ENCODE measurements around the gene BTBD16.

BTBD16 gene

DNA sequence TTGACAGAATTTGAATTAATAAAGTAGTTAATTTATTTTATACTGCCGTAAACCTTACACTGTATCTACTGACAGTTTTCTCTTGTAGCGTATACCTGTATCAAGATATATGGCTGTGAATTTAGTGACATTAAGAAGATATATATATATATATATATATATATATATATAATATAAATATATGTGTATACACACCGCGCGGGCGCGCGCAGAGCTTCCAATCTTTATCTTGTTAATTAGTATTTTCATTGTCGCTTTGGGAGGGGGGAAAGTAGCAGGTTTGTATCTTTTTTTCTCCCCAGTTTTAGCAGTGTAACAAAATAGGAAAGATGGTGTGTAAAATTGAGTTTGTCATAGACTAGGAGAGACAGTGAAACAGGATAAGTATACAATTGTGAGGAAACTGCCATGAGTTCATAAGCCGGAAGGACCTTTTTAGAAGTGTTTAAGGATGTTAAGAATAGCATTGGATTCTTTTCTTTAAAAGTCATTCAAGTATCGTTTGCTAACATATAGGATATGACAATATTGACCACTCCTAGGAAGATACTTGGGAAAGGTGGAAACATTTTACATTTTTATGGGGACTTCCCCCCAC lies 105.4 kb downstream of the BTBD16 start:
- DNase-seq: no peak

DNA sequence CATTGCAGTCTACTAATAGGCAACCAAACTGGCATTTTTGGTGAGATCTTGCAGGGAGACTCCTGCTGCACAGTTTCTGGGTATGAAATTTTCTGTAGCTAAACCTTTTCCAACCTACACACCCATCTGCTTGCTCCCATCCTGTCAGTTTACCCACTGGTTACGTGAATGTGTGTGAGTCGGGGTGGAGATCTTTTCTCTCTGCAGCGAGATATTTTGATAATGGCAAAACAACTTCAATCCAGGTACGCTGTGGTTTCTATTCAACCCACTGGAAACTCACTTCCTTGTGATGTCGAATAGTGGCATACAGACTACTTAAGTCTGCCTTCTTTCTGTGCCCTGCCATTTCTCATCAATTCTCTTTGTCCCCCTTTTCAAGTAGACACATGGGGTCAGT lies 107.9 kb downstream of the BTBD16 start:
- no peak for DNase-seq

DNA sequence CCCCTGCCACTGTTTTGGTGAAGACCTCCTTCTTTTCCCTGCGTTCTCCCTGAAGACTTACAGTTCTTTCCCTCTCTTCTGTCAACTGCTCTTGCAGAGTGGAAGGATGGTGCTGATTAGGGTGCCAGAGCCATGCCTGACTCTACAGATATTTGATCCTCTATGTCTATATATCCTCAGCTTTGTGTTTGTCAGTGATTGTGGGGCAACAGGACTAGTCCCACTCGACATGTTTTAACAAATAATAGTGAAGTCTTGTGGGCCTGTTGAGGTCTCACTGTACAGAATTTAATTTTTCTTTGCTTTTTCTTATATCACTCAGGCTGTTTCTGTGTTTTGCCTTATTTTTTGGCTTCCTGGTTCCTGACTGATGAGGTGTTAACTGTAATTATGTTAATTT lies 108.4 kb downstream of the BTBD16 start:
- no peak for DNase-seq

DNA sequence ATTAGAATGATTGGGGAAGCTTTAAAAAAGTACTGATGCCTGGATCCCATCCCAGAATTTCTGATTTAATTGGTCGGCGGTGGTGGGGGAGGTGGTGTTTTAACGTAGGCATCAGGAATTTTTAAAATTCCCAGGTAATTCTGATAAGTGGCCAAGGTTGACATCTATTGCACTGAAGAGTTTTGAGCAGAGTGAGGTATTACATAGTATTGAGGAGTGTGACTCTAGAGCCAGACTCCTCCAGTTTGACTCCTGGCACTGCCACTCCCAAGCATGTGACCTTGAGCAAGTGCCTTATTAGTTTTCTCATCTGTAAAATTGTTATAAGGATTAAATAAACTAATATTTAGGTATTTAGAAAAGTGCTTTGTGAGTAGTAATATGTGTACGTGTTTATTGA lies 109.6 kb downstream of the BTBD16 start:
- DNase-seq: no peak

DNA sequence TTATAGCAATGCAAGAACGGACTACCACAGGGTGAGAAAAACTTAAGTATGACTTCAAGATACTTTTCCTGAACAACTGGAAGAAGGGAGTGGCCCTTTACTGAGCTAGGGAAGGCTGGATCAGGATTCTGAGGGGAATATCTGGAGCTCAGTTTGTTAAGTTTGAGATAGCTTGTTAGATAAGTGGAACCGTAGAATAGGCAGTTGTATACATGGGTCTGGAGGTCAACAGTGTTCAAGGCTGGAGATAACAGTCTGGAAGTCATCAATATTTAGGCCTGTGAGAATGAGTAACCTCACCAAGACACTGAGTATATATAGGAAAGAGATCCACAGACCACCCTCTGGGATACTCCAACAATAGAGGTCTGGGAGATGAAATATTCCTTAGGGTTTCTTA lies 110.6 kb downstream of the BTBD16 start:
- DNase-seq: no peak

DNA sequence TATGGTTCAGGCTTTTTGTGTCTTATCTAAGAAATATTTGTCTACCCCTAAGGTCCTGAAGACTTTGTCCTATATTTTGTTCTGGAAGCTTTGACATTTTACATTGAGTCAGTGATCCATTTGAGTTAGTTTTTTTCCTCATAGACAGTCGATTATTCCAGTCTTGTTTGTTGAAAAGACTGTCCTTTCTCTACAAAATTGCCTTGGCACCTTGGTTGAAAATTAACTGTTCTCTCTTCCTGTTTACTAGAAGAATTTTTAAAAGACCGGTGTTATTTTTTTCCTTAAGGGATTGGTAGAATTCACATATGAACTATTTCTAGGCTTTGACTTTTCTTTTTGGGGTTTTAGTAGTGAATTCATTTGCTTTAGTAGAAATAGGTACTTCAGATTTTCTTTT lies 115.4 kb downstream of the BTBD16 start:
- DNase-seq: no peak

DNA sequence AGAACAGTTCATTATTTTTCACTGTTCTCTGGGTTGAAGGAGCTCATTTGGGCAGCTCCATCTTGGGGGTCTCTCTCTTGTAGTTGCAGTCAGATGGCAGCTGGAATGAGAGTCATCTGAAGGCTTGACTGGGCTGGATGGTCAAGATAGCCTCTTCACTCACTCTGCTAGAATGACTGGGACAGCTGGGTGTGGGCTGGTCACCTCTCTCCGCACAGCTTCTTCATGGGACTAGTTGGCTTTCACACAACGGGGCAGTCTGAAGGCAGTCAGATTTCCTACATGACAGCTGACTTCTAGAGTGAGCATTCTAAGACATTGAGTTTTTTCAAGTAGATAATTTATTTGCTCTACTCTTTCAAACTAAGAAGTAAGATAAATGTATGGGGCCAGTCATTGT lies 116.5 kb downstream of the BTBD16 start:
- no peak for DNase-seq
